COLO829 (cell line): Measurements from ENCODE around the gene HYAL1.
"Not testable (repeated sequence)": the region's sequence is repeated elsewhere in the genome, so short reads cannot be mapped to it uniquely, and the experiment has no call there.

Source experiments
- DNase-seq: peaks from one replicate; pipeline ENCODE4 v3.0.0; 2012; ENCODE audit warnings: low spot score

Gene HYAL1

DNA sequence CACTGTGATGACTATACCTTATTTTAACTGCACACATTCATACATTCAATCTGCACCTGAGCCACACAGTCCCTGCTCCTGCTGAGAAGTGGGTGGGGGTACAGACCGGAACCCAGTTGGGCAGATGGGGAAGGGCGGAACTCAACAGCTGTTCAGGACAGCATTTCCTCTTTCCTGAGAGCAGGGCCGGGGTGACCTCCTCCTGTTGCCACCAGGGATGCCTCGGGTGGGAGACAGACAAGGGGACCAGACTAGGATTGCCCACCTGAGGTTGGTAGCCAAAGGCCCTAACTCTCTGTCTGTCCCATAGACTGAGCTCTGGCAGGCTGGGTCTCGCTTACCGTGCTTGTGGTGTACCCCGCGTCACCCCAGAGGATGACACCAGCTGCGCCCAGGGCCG lies 15.2 kb upstream of the HYAL1 start:
- no peak for DNase-seq

- no peak for DNase-seq
Observed at GRCh38 chr3:50318163-50318562, 14.8 kb upstream of the HYAL1 start.

- DNase-seq = no peak
Observed at GRCh38 chr3:50317300-50317699, 13.9 kb upstream of the HYAL1 start.

GRCh38 chr3:50316657-50317242 lies 13.4 kb upstream of the HYAL1 start:
- DNase-seq = no peak

DNA sequence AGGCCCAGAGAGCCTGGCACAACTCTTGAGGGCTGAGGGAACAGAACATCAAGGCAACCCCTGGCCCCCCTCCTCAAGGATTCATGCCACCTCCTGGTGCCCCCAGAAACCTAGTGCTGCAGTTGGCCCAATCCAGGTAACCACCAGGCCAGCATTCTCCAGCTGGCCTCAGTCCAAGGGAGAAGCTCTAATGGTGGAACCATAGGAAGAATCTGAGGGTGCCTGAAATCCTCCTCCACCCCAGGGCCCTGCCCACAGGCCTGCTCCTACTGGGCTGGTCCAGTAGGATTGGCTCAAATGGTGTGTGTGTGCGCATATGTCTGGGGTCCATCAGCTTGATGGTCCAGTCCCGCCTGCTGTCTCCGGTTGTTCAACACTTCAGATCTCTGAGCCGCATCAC lies 11.4 kb upstream of the HYAL1 start:
- no peak for DNase-seq

DNA sequence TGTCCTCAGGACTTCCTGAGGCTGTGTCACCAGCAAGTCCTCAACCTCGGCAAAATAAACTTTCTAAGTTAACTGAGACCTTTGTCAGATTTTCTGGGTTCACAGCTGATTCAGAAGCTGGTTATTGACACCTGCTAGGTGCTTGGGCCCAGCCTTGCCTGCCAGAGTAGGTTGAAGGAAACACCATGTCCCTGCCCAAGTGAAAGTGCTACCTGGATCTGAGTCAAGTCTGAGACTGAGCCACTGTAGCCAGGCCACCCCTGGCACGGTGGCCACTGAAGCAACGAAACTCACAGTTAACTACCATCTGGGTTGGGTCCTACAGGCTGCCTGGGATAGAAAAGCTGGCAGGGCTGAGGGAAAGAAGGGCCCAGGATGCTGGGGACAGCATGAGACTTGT lies 11.0 kb upstream of the HYAL1 start:
- DNase-seq = no peak

- not testable (repeated sequence) for DNase-seq
Observed at GRCh38 chr3:50312041-50312440, 8.7 kb upstream of the HYAL1 start.

DNA sequence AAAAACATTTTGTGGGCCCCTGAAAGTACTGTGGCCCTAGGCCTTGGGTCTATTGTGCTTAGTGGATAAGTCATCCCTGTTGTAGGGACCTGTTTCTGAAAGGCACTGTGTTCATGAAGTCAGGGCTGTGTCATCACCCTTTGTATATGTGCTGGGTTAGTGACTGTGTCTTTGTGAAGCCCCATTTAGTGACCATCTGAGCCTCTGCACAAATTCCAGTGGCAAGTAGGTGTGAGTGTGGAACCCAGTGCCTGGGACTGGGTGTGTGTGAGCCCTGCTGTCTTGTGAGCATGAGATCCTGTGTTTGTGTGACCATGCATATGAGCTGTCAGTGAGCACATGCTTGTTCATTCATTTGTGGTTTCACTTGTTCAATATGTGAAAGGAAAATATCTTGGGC lies 1.2 kb upstream of the HYAL1 start:
- DNase-seq = no peak

DNA sequence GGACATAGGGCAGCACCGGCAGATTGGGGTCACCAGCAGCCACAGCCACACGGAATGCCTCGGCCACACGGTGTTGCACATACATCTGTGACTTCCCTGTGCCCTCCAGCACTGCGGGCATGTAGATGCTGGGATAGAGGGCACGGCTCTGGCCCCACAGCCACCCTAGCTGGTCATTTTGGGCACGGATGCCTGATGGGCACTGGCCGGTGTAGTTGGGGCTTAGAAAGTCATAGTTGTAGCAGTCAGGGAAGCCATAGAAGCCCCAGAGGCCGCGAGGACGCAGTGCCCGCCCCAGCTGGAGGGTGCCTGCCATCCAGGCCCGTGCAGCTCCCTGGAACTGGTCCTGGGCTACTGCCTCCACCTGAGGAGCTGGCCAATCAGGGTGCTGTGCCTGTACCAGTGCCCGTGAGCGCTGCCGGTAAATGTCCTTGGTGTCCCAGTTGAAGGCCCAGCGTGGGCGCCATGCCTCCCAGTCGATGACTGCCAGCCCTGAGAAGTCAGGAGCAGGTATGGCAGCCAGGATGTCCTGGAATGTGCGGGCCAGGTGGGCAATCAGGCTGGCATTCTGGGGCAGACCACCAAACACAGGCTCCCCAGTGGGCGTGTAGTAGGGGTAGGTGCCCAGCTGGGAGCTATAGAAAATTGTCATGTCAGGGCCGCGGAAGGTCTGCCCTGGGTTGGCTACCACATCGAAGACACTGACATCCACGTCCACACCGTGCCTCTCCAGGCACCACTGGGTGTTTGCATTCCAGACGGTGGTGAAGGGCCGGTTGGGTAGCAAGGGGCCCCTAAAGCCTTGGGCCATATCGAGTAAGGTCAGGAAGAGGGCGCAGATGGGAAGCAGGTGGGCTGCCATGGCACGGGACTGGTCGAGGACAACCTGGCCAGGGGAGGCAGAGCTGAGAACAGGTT lies 1.0 kb downstream of the HYAL1 start:
- DNase-seq = no peak

DNA sequence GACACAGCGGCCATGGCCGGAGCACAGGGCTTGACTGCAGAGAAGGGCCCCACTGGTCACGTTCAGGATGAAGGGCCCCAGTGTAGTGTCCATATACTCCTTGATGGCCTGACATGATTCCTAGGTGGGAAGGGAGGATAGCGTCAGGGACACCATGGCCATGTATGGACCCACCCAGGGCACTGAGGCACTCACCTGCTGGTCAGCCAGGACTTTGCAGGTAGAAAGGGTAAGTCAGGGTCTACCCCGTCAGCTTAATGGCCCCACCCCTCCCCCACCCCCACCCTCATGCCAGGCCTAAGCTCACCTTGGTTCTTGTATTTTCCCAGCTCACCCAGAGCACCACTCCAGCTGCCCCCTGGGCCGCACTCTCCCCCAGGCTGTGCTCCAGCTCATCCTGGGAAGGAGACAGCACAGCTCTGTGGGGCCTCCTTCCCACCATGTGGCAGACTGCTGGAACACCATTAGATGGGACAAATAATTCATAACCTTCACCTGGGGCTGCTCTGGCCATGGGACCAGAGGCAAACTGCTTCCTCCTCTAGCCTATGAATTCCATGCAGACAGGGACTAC lies 2.6 kb downstream of the HYAL1 start:
- no peak for DNase-seq

DNA sequence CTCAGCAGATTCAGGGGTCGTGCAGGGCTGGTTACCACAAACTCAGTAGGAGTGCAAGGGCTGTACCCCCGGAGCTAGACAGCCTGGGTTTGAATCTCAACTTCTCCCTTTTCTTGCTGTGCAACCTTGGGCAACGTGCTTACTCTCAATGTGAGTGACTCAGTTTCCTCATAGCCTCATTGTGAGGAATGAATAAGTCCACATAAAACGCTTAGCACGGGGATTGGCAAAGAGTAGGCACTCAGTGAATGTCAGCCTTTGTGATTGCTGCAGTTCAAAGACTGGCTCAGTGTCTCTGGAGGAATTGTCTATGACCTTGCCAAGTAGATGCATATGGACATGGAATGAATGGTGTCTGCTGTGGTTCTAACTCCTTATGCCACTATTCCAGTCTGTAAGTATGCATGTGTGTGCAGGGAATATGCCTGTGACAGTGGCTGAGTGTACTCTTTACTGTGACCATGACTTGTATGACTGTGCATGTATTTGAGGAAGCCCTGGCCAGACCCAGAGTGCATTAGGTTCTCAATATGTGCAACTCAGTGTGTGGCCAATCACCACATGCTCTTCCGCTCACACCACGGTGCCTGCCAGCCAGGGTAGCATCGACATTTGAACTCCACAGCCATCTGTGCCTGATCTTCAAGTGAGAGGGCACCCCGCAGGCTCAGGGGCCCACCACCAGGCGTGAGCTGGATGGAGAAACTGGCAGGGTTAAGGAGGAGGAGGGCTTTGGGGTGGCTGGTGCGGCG lies 3.3 kb downstream of the HYAL1 start:
- peak; percentile 79 for DNase-seq

- DNase-seq = no peak
Observed at GRCh38 chr3:50299638-50299928, 3.8 kb downstream of the HYAL1 start.

GRCh38 chr3:50298836-50299637 lies 4.3 kb downstream of the HYAL1 start, which contains the start of the genes HYAL3 and NAA80:
TSS of gene HYAL3 (minus strand) at chr3:50299405. CDS start at chr3:50295602, 3,803 bp downstream.
TSS of gene NAA80 (minus strand) at chr3:50299405. CDS start at chr3:50297463, 1,942 bp downstream.
- peak; percentile 99 for DNase-seq

DNA sequence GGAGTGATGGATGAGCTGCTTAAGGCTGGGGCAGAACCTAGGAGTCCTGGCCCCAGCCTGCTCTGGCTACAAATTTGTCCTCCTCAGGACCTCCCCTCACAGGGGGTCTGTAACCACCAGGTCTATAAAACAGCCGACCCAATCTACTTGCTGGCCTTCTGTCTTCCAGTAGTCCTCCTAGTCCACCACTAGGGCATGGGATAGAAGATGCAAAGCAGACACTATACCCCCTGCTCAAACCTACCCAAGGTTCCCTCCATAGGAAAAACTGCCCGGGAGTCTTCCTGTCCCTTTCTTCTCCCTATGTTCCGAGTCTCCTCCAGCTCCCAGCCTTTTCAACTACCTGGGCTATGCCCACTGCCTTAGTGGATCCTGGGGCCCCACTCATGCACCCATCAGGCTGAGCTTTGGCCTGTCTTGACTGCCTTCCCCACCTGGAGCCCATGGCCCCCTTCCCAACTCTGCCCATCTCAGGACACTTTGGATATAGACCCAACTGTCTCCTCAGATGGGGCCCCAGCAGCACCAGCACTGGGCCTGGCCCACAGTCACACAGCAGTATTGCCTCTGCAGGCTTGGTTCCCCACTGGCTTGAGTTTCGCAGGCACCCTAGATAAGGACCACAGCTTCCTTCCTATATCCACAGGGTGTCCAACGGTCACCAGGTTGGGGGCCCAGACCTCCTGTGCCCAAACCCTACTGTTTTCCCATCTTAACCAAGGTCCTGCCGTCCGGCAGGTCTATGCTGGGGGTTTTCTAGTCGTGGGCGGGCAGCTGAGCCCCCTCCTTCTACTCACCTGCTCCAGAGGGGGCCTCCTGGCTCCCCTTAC lies 5.3 kb downstream of the HYAL1 start:
- no peak for DNase-seq

DNA sequence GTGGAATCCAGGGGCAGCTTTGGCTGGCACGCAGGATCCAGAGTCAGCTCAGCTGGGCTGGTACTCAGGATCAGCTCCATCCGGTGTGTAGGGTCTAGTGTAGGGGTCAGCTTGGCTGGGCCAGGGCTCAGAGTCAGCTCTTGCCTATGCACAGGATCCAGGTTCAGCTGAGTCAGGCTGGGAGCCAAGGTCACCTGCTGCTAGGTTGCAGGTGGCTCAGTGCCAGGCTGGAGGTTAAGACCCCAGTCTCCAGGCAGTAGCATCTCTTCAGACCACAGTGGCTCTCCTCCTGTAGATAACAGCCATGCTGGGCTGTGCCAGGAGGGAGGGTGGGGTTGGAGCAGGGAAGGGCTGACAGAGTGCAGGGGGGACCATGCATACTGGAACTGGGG lies 6.0 kb downstream of the HYAL1 start:
- DNase-seq = no peak

DNA sequence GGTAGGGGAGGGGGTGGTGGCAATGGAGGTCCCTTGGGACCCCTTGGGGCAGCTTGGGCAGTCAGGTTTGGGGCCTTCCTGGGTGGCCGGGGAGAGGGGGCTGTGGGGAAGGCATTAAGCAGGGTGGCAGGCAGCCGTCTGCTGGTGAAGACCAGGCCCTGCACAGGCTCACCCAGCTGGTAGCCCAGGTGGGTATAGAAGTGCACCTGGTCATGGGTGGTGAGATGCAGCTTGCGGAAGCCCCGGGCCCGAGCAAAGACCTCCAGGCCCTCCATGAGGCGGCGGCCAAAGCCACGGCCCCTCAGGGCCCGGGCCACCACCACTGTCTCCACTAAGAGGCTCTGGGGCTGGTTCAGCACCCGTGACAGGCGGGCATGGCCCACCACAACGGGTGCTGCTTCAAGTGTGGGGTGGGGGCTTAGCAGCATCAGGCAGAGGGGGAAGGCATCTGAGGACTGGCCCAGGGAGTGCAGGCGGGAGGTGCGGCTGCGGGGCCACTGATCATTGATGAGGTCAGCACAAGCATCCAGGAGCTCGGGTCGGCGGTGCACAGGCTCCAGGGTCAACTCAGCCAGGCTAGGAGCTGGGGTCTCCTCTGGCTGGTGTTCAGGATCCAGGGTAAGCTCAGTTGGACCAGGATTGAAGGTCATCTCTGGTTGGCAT lies 6.5 kb downstream of the HYAL1 start:
- DNase-seq = no peak

- no peak for DNase-seq
Observed at GRCh38 chr3:50295553-50296431, 7.6 kb downstream of the HYAL1 start.

DNA sequence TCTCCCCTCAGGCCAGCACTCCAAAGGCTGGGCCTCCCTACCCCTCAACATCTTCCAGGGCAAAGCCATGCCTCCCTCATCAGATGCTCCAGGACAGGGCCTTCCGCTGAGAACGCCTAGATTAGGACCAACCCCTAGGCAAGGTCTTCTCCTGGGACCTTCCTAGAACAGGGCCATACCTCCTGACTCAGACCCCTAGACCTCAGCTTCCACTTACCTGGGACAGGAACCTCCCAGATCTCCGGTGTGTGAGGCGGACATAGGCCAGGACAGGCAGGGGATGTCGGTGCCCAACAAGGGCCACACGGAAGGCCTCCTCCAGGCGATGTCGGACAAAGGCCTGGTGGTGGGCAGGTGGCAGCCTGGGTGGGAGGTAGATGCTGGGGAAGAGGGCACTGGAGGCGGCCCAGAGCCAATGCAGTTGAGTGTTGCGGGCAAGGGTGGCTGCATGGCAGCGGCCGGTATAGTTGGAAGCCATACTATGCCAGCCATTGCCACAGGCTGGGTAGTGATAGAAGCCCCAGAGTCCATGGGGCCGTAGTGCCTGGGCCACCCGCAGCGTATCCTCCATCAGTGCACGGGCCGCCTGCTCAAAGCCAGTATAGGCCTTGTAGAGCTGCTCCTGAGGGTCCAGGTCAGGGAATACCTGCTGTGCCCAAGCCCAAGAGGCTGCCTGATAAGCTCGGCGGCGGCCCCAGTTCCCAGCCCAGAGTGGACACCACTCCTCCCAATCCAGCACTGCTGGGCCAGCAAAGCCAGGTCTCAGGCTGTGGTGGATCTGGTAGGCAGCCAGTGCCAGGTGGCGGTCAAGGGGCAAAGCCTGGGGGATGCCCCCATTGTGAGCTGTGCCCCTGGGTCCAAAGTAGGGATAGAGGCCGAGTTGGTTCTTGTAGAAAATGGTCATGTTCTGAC lies 8.6 kb downstream of the HYAL1 start:
- DNase-seq = no peak
